Measurements from ENCODE around the gene RBL1.

DNA sequence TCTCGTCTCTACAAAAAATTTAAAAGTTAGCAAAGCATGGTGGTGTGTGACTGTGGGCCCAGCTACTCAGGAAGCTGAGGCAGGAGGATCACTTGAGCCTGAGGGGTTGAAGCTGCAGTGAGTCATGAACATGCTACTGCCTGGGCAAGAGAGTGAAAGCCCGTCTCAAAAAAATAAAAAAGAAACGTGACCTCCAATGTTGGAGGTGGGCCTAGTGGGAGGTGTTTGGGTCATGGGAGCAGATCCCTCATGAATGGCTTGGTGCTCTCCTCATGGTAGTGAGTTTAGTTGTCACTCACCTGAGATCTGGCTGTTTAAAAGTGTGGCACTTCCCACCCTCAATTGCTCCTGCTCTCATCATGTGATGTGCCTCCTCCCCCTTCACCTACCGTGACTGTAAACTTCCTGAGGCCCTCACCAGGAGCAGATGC lies 24.3 kb downstream of the RBL1 start:
- TF ChIP-seq, protein P1, sequence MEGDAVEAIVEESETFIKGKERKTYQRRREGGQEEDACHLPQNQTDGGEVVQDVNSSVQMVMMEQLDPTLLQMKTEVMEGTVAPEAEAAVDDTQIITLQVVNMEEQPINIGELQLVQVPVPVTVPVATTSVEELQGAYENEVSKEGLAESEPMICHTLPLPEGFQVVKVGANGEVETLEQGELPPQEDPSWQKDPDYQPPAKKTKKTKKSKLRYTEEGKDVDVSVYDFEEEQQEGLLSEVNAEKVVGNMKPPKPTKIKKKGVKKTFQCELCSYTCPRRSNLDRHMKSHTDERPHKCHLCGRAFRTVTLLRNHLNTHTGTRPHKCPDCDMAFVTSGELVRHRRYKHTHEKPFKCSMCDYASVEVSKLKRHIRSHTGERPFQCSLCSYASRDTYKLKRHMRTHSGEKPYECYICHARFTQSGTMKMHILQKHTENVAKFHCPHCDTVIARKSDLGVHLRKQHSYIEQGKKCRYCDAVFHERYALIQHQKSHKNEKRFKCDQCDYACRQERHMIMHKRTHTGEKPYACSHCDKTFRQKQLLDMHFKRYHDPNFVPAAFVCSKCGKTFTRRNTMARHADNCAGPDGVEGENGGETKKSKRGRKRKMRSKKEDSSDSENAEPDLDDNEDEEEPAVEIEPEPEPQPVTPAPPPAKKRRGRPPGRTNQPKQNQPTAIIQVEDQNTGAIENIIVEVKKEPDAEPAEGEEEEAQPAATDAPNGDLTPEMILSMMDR (IDR thresholded peaks at IDR 0.05), result no peak
- TF ChIP-seq POLR2A (IDR thresholded peaks at IDR 0.05) (no peak), POLR2AphosphoS5 (IDR thresholded peaks at IDR 0.05) (no peak)
